Thymus (tissue), 11 donors: ENCODE measurements around the gene RARS1. TPM values are rescaled to one million over a fixed set of nuclear protein-coding genes. Genes with fewer than 3 reads are reported as not detected.

Source experiments
- DNase-seq, 9 donors: peaks; one replicate each; pipeline ENCODE4 v3.0.0-alpha.2; 2013; ENCODE audit warnings: low spot score in 9 of 9, low read depth in 6 of 9, missing footprints in 1 of 9
- H3K27ac ChIP-seq, 2 donors: one replicate each; pipeline ENCODE4 v1.5.1; 2013; ENCODE audit warnings: control low read depth in 1 of 2, low read depth in 1 of 2, low read length in 1 of 2, mild to moderate bottlenecking in 1 of 2, moderate library complexity in 1 of 2
- H3K27me3 ChIP-seq, 2 donors: one replicate each; pipeline ENCODE4 v1.5.1; 2013; ENCODE audit warnings: low read length in 1 of 2; ENCODE audit not compliant: control insufficient read depth in 2 of 2, insufficient read depth in 1 of 2
- H3K36me3 ChIP-seq, 2 donors: one replicate each; pipeline ENCODE4 v1.5.1; 2013; ENCODE audit warnings: low read length in 1 of 2, mild to moderate bottlenecking in 1 of 2, moderate library complexity in 1 of 2; ENCODE audit not compliant: control insufficient read depth in 2 of 2, insufficient read depth in 2 of 2
- H3K4me1 ChIP-seq, 2 donors: one replicate each; pipeline ENCODE4 v1.5.1; 2013; ENCODE audit warnings: low read length in 2 of 2; ENCODE audit not compliant: control insufficient read depth in 2 of 2, insufficient read depth in 2 of 2
- H3K4me3 ChIP-seq, 2 donors: one replicate each; pipeline ENCODE4 v1.5.1; 2013; ENCODE audit warnings: low read length in 2 of 2, control low read depth in 1 of 2, mild to moderate bottlenecking in 1 of 2
- H3K9me3 ChIP-seq, 2 donors: one replicate each; pipeline ENCODE4 v1.5.1; 2013; ENCODE audit warnings: low read length in 1 of 2, mild to moderate bottlenecking in 1 of 2; ENCODE audit not compliant: control insufficient read depth in 2 of 2, insufficient read depth in 1 of 2
- WGBS: extraction: QIAGEN DNeasy Blood & Tissue Kit; methylation state at CpG from one replicate; pipeline ENCODE4 v1.1.7; 2013; 5-methylcytosine and 5-hydroxymethylcytosine counted together
- polyA plus RNA-seq: library from polyadenylated mRNA; stranded (reverse); fragments of 200-250 nt; gene quantifications from one replicate; pipeline ENCODE4 v1.2.3, GENCODE V29; 2013
- total RNA-seq: library from RNA; stranded (reverse); fragments of 120-200 nt; gene quantifications from one replicate; pipeline ENCODE4 v1.2.4, GENCODE V29; 2013
- donor health status: healthy.

RARS1 gene
- total and polyA plus RNA-seq, 2 donors: 42.1 to 67.4 TPM

- H3K4me3 ChIP-seq: no peak overlapping the region
- 98% methylated on average over 2 of the region's 2 CpGs for WGBS
- H3K4me1 ChIP-seq: no peaks in the 10 kb centered on the region
- H3K27me3 ChIP-seq: no peaks in the 10 kb centered on the region
- H3K36me3 ChIP-seq: peaks cover 17 to 56% of the 10 kb centered on the region in 2 donors
- no peak overlapping the region for H3K27ac ChIP-seq
- DNase-seq: no peak
- no peaks in the 10 kb centered on the region for H3K9me3 ChIP-seq
Measured at GRCh38 chr5:168562279-168562678, 76.0 kb downstream of the RARS1 start.

DNA sequence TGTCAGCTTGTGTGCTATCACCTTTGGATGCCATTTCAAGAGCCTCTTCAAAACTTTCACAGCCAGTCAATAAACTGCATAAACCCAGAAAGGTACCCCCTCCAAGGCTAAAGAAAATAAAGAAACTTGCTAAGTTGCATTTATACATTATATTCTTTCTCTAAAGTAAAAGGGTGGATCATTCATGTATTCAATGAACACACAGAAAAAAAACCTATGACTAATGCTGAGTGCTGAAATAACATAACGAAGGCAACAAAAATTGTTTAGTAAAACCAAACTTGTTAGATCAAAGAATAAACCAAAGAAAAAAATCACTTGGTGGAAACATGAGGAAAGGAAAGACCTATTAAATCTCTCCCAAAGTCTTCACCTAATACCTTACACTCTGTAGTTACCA is 77.7 kb downstream of the RARS1 start:
- H3K36me3 ChIP-seq: peaks cover 8 to 55% of the 10 kb centered on the region in 2 donors
- no peaks in the 10 kb centered on the region for H3K4me1 ChIP-seq
- DNase-seq: no peak
- H3K9me3 ChIP-seq: no peaks in the 10 kb centered on the region
- no peaks in the 10 kb centered on the region for H3K27me3 ChIP-seq
- H3K4me3 ChIP-seq: no peak overlapping the region
- no peak overlapping the region for H3K27ac ChIP-seq
- 95% methylated on average over 1 of the region's 1 CpG for WGBS

- DNase-seq: no peak
- Histone ChIP-seq H3K4me3 (no peak overlapping the region), H3K36me3 (peaks cover 8 to 36% of the 10 kb centered on the region in 2 donors), H3K27me3 (no peaks in the 10 kb centered on the region), H3K4me1 (no peaks in the 10 kb centered on the region), H3K27ac (no peak overlapping the region), H3K9me3 (no peaks in the 10 kb centered on the region)
- over 99% methylated on average over 6 of the region's 6 CpGs for WGBS
Measured at GRCh38 chr5:168568738-168569137, 82.5 kb downstream of the RARS1 start.

Other genes starting within 250 kb of the RARS1 start
- gene WWC1, start 194.8 kb upstream of the RARS1 start, total RNA-seq: 0.66 TPM
- gene WWC1, start 194.8 kb upstream of the RARS1 start, polyA plus RNA-seq: 6.0 TPM
- 0.14 TPM for gene FBLL1, start 42.8 kb downstream of the RARS1 start, total RNA-seq
- gene FBLL1, start 42.8 kb downstream of the RARS1 start, polyA plus RNA-seq: 0.87 TPM
- 20.3 TPM for gene PANK3, start 92.9 kb downstream of the RARS1 start, total RNA-seq
- gene PANK3, start 92.9 kb downstream of the RARS1 start, polyA plus RNA-seq: 7.3 TPM